ENCODE measurements around the gene NUP214. TPM values are rescaled to one million over a fixed set of nuclear protein-coding genes. Genes with fewer than 3 reads are reported as not detected.

Gene NUP214
- total RNA-seq, 2 experiments from 2014 or later = 19.7 to 69.6 TPM

- no peak overlapping the region for H3K4me2 ChIP-seq (ENCODE audit: low read length)
- no TSS peak for BruUV-seq (replicated peaks)
- peaks cover 10% of the 10 kb centered on the region for H3K4me1 ChIP-seq (ENCODE audit: insufficient read depth, low read length, poor library complexity, severe bottlenecking)
- no peaks in the 10 kb centered on the region for H3K79me2 ChIP-seq (ENCODE audit: insufficient read depth, low read depth, low read length)
- no peak overlapping the region for H2AFZ ChIP-seq (ENCODE audit: low read length)
- no peaks in the 10 kb centered on the region for H3K9me3 ChIP-seq (ENCODE audit: low read length)
- DNase-seq (ENCODE audit: low spot score) = no peak
- no peak overlapping the region for H3K4me3 ChIP-seq (ENCODE audit: low read depth, low read length, poor library complexity, severe bottlenecking)
- H4K20me1 ChIP-seq (ENCODE audit: insufficient read depth, low read length) = no peaks in the 10 kb centered on the region
- intact Hi-C loops (cut with micrococcal nuclease; ENCODE audit: unreplicated experiment) = no loop called here
- peaks cover 39% of the 10 kb centered on the region for H3K36me3 ChIP-seq (ENCODE audit: insufficient read depth, low read length)
- TF ChIP-seq CTCF (conservative IDR thresholded peaks at IDR 0.05; ENCODE audit: low read length) = no peak
- POLR2A ChIA-PET = no interaction called here
- H3K27ac ChIP-seq (ENCODE audit: low read depth, low read length, poor library complexity, severe bottlenecking) = no peak overlapping the region
- no peaks in the 10 kb centered on the region for H3K9me2 ChIP-seq (ENCODE audit: insufficient read depth, low read length)
- CTCF ChIA-PET (ENCODE audit: unreplicated experiment) = no interaction called here
Measured at GRCh38 chr9:131222460-131222859, 97.1 kb downstream of the NUP214 start.

- H3K4me2 ChIP-seq (ENCODE audit: low read length) = no peak overlapping the region
- peaks cover 10% of the 10 kb centered on the region for H3K4me1 ChIP-seq (ENCODE audit: insufficient read depth, low read length, poor library complexity, severe bottlenecking)
- H3K36me3 ChIP-seq (ENCODE audit: insufficient read depth, low read length) = peaks cover 56% of the 10 kb centered on the region
- no peak overlapping the region for H3K4me3 ChIP-seq (ENCODE audit: low read depth, low read length, poor library complexity, severe bottlenecking)
- no peak for TF ChIP-seq CTCF (conservative IDR thresholded peaks at IDR 0.05; ENCODE audit: low read length)
- TF ChIP-seq EZH2phosphoT487 (IDR thresholded peaks at IDR 0.05; ENCODE audit: borderline replicate concordance, low read depth, low read length) = no peak
- H3K27ac ChIP-seq (ENCODE audit: low read depth, low read length, poor library complexity, severe bottlenecking) = no peak overlapping the region
- H3K9me2 ChIP-seq (ENCODE audit: insufficient read depth, low read length) = no peaks in the 10 kb centered on the region
- no TSS peak for BruUV-seq (replicated peaks)
- no peak for DNase-seq (ENCODE audit: low spot score)
- ChIA-PET CTCF (ENCODE audit: unreplicated experiment) (no interaction called here), POLR2A (no interaction called here)
- H4K20me1 ChIP-seq (ENCODE audit: insufficient read depth, low read length) = no peaks in the 10 kb centered on the region
- no peaks in the 10 kb centered on the region for H3K79me2 ChIP-seq (ENCODE audit: insufficient read depth, low read depth, low read length)
- intact Hi-C loops (cut with micrococcal nuclease; ENCODE audit: unreplicated experiment) = no loop called here
- no peaks in the 10 kb centered on the region for H3K9me3 ChIP-seq (ENCODE audit: low read length)
- H2AFZ ChIP-seq (ENCODE audit: low read length) = no peak overlapping the region
Measured at GRCh38 chr9:131226226-131226625, 100.8 kb downstream of the NUP214 start.

GRCh38 chr9:131227112-131227958 lies 101.9 kb downstream of the NUP214 start:
- H3K36me3 ChIP-seq (ENCODE audit: insufficient read depth, low read length) = peaks cover 67% of the 10 kb centered on the region
- no peak overlapping the region for H3K4me2 ChIP-seq (ENCODE audit: low read length)
- no peaks in the 10 kb centered on the region for H3K9me2 ChIP-seq (ENCODE audit: insufficient read depth, low read length)
- H4K20me1 ChIP-seq (ENCODE audit: insufficient read depth, low read length) = no peaks in the 10 kb centered on the region
- no peak overlapping the region for H3K4me3 ChIP-seq (ENCODE audit: low read depth, low read length, poor library complexity, severe bottlenecking)
- peaks cover 10% of the 10 kb centered on the region for H3K4me1 ChIP-seq (ENCODE audit: insufficient read depth, low read length, poor library complexity, severe bottlenecking)
- no peak overlapping the region for H3K27ac ChIP-seq (ENCODE audit: low read depth, low read length, poor library complexity, severe bottlenecking)
- TF ChIP-seq CTCF (conservative IDR thresholded peaks at IDR 0.05; ENCODE audit: low read length) (no peak), EZH2phosphoT487 (IDR thresholded peaks at IDR 0.05; ENCODE audit: borderline replicate concordance, low read depth, low read length) (no peak)
- intact Hi-C loops (cut with micrococcal nuclease; ENCODE audit: unreplicated experiment) = no loop called here
- ChIA-PET CTCF (ENCODE audit: unreplicated experiment) (no interaction called here), POLR2A (no interaction called here)
- DNase-seq (ENCODE audit: low spot score) = no peak
- no TSS peak for BruUV-seq (replicated peaks)
- no peaks in the 10 kb centered on the region for H3K79me2 ChIP-seq (ENCODE audit: insufficient read depth, low read depth, low read length)
- no peak overlapping the region for H2AFZ ChIP-seq (ENCODE audit: low read length)
- no peaks in the 10 kb centered on the region for H3K9me3 ChIP-seq (ENCODE audit: low read length)

All from OCI-LY7 (cell line).